SU-DHL-6 (cell line): ENCODE data around the gene TMPRSS4.

Source experiments
- H2AFZ ChIP-seq: fragments of 200-600 bp; sonication (generic); 2 replicates; pipeline ENCODE4 v1.6.1; 2014; ENCODE audit warnings: low read depth, mild to moderate bottlenecking, moderate library complexity, mixed read lengths, antibody characterized with exemption, low read length; ENCODE audit not compliant: severe bottlenecking
- H3F3A ChIP-seq: fragments of 200-600 bp; shearing (Covaris generic); 2 replicates; pipeline ENCODE4 v1.6.0; 2016; ENCODE audit warnings: antibody characterized with exemption, mild to moderate bottlenecking; ENCODE audit not compliant: insufficient read depth
- H3K27ac ChIP-seq: fragments of 200-600 bp; sonication (generic); 2 replicates; pipeline ENCODE4 v1.5.1; 2016; ENCODE audit warnings: low read depth, mild to moderate bottlenecking, low read length, moderate library complexity, mixed read lengths
- H3K27me3 ChIP-seq: fragments of 200-600 bp; sonication (generic), shearing (Covaris generic); 2 replicates; pipeline ENCODE4 v1.6.0; 2014; ENCODE audit warnings: mild to moderate bottlenecking, low read length
- H3K36me3 ChIP-seq: fragments of 200-600 bp; sonication (generic); 2 replicates; pipeline ENCODE4 v1.6.1; 2014; ENCODE audit warnings: mild to moderate bottlenecking, low read length, mixed read lengths
- H3K4me2 ChIP-seq: fragments of 300-600, 200-600 bp; shearing (Covaris generic), sonication (generic); 2 replicates; pipeline ENCODE4 v1.6.0; 2014; ENCODE audit warnings: low read length, low read depth, mild to moderate bottlenecking; ENCODE audit not compliant: poor library complexity, severe bottlenecking
- H3K4me3 ChIP-seq: fragments of 200-600 bp; sonication (generic); 2 replicates; pipeline ENCODE4 v1.5.1; 2014; ENCODE audit warnings: antibody characterized with exemption, low read length, mild to moderate bottlenecking, mixed read lengths; ENCODE audit not compliant: insufficient read depth, poor library complexity, severe bottlenecking
- H3K79me2 ChIP-seq: fragments of 200-600 bp; sonication (generic); 2 replicates; pipeline ENCODE4 v1.6.1; 2014; ENCODE audit warnings: mild to moderate bottlenecking, low read length, moderate library complexity; ENCODE audit not compliant: insufficient read depth
- H3K9ac ChIP-seq: fragments of 200-600 bp; sonication (generic); 2 replicates; pipeline ENCODE4 v1.7.0; 2014; ENCODE audit warnings: mild to moderate bottlenecking, low read length
- H3K9me2 ChIP-seq: fragments of 200-600 bp; sonication (generic); replicated peaks from 2 replicates; pipeline ENCODE4 v1.6.1; 2014; ENCODE audit warnings: low read length; ENCODE audit not compliant: insufficient read depth
- H3K9me3 ChIP-seq: fragments of 200-600 bp; sonication (generic); 2 replicates; pipeline ENCODE4 v1.6.1; 2014; ENCODE audit warnings: low read length, mixed read lengths; ENCODE audit not compliant: insufficient read depth
- H4K20me1 ChIP-seq: fragments of 200-600 bp; sonication (generic); 2 replicates; pipeline ENCODE4 v1.6.1; 2014; ENCODE audit warnings: low read depth, mild to moderate bottlenecking, antibody characterized with exemption, low read length, moderate library complexity, mixed read lengths
- CTCF ChIP-seq: fragments of 200-600 bp; sonication (generic); IDR thresholded peaks from one replicate; pipeline ENCODE4 v1.5.1; 2017; ENCODE audit warnings: antibody characterized with exemption, mild to moderate bottlenecking, low read length, moderate library complexity; ENCODE audit not compliant: insufficient read depth, poor library complexity, severe bottlenecking
- EZH2phosphoT487 ChIP-seq: fragments of 200-600 bp; sonication (generic), shearing (Covaris generic); conservative IDR thresholded peaks from 2 replicates; pipeline ENCODE4 v1.6.1; 2018; ENCODE audit warnings: mild to moderate bottlenecking, antibody characterized with exemption, low read length, moderate library complexity, mixed read lengths

Gene TMPRSS4

GRCh38 chr11:118136341-118136740, 59.5 kb downstream of the TMPRSS4 start:
- Histone ChIP-seq H3K9me3 (no peaks in the 10 kb centered on the region), H3K4me2 (no peak overlapping the region), H4K20me1 (no peaks in the 10 kb centered on the region), H3K79me2 (no peaks in the 10 kb centered on the region), H3K27me3 (no peaks in the 10 kb centered on the region), H3K36me3 (no peaks in the 10 kb centered on the region), H2AFZ (no peak overlapping the region), H3F3A (no peaks in the 10 kb centered on the region), H3K27ac (no peak overlapping the region), H3K9ac (no peak overlapping the region), H3K4me3 (no peak overlapping the region), H3K9me2 (no peaks in the 10 kb centered on the region)
- TF ChIP-seq CTCF, result no peak
- no peak for TF ChIP-seq EZH2phosphoT487

GRCh38 chr11:118136801-118137200, 59.9 kb downstream of the TMPRSS4 start:
- no peak for TF ChIP-seq CTCF
- TF ChIP-seq EZH2phosphoT487, result no peak

GRCh38 chr11:118138839-118139420, 62.1 kb downstream of the TMPRSS4 start:
- H4K20me1 ChIP-seq, result no peaks in the 10 kb centered on the region
- H3K9ac ChIP-seq, result no peak overlapping the region
- no peak overlapping the region for H3K27ac ChIP-seq
- H3K9me3 ChIP-seq, result no peaks in the 10 kb centered on the region
- no peak overlapping the region for H3K4me3 ChIP-seq
- no peaks in the 10 kb centered on the region for H3K9me2 ChIP-seq
- no peaks in the 10 kb centered on the region for H3F3A ChIP-seq
- TF ChIP-seq CTCF (no peak), EZH2phosphoT487 (no peak)
- no peaks in the 10 kb centered on the region for H3K36me3 ChIP-seq
- H2AFZ ChIP-seq, result no peak overlapping the region
- no peaks in the 10 kb centered on the region for H3K27me3 ChIP-seq
- H3K4me2 ChIP-seq, result no peak overlapping the region
- no peaks in the 10 kb centered on the region for H3K79me2 ChIP-seq

More at GRCh38 chr11:118136801-118137200, 59.9 kb downstream of the TMPRSS4 start:
- Histone ChIP-seq H3K27me3 (no peaks in the 10 kb centered on the region), H3K27ac (no peak overlapping the region), H3K9me3 (no peaks in the 10 kb centered on the region), H3K79me2 (no peaks in the 10 kb centered on the region), H3K4me2 (no peak overlapping the region), H3K4me3 (no peak overlapping the region), H3K9ac (no peak overlapping the region), H4K20me1 (no peaks in the 10 kb centered on the region), H2AFZ (no peak overlapping the region), H3K9me2 (no peaks in the 10 kb centered on the region), H3F3A (no peaks in the 10 kb centered on the region), H3K36me3 (no peaks in the 10 kb centered on the region)
